WTC11 (cell line): ENCODE measurements around the gene DCXR. TPM values are rescaled to one million over a fixed set of nuclear protein-coding genes. Genes with fewer than 3 reads are reported as not detected.

Experiments
- ATAC-seq: fragments of 200-7000 bp; cut with Tn5 transposase; 2 replicates; pipeline ENCODE4 v1.10.0; 2021; ENCODE audit warnings: mild to moderate bottlenecking, moderate library complexity
- CTCF ChIA-PET: fragments of 300-600 bp; sonication (Branson Sonifier 250); formaldehyde crosslinking; loops from one replicate; lab custom pipeline; 2021; ENCODE audit warnings: antibody characterized with exemption; lab: Charles Lee
- POLR2A ChIA-PET: fragments of 350-600 bp; sonication (Branson Sonifier 250); formaldehyde crosslinking; loops from one replicate; lab custom pipeline; 2021; ENCODE audit warnings: antibody characterized with exemption; lab: Charles Lee
- DNase-seq: peaks from one replicate; pipeline ENCODE4 v3.0.0; 2021; ENCODE audit warnings: low spot score
- H3K27ac Mint-ChIP-seq: 2 replicates; pipeline ENCODE4 v1.8.0; 2021; ENCODE audit warnings: mixed read lengths
- H3K27me3 Mint-ChIP-seq: 2 replicates; pipeline ENCODE4 v1.8.0; 2021; ENCODE audit warnings: low read depth, mild to moderate bottlenecking, moderate library complexity, mixed read lengths
- H3K36me3 Mint-ChIP-seq: 2 replicates; pipeline ENCODE4 v1.8.0; 2021; ENCODE audit warnings: mixed read lengths
- H3K4me1 Mint-ChIP-seq: 2 replicates; pipeline ENCODE4 v1.8.0; 2022; ENCODE audit warnings: mixed read lengths
- H3K4me3 Mint-ChIP-seq: 2 replicates; pipeline ENCODE4 v1.8.0; 2021; ENCODE audit warnings: mild to moderate bottlenecking, moderate library complexity, mixed read lengths
- H3K9me3 Mint-ChIP-seq: 2 replicates; pipeline ENCODE4 v1.8.0; 2021; ENCODE audit warnings: mixed read lengths
- AFF4 ChIP-seq: sonication (generic); formaldehyde crosslinking; IDR thresholded peaks from 2 replicates; pipeline ENCODE4 v1.8.1; 2023; ENCODE audit warnings: mild to moderate bottlenecking, missing genetic modification reagents, borderline replicate concordance
- CBFB ChIP-seq: sonication (generic); formaldehyde crosslinking; IDR thresholded peaks from 2 replicates; pipeline ENCODE4 v1.8.1; 2022; ENCODE audit warnings: mild to moderate bottlenecking, low read depth, missing genetic modification reagents
- MYBL2 ChIP-seq: sonication (generic); formaldehyde crosslinking; IDR thresholded peaks from 2 replicates; pipeline ENCODE4 v1.8.1; 2023; ENCODE audit warnings: mild to moderate bottlenecking, moderate library complexity, missing genetic modification reagents
- NFYB ChIP-seq: sonication (generic); formaldehyde crosslinking; conservative IDR thresholded peaks from 2 replicates; pipeline ENCODE4 v1.8.0; 2022; ENCODE audit warnings: low read depth, missing genetic modification reagents
- NR1H2 ChIP-seq: sonication (generic); formaldehyde crosslinking; IDR thresholded peaks from 2 replicates; pipeline ENCODE4 v1.9.0; 2021; ENCODE audit warnings: mild to moderate bottlenecking, moderate library complexity, missing genetic modification reagents
- PREB ChIP-seq: sonication (generic); formaldehyde crosslinking; IDR thresholded peaks from 2 replicates; pipeline ENCODE4 v1.8.1; 2022; ENCODE audit warnings: mild to moderate bottlenecking, missing genetic modification reagents, moderate library complexity, borderline replicate concordance
- SMAD3 ChIP-seq: sonication (generic); formaldehyde crosslinking; IDR thresholded peaks from 2 replicates; pipeline ENCODE4 v1.8.0; 2022; ENCODE audit warnings: missing genetic modification reagents, mild to moderate bottlenecking, borderline replicate concordance
- SMAD4 ChIP-seq: sonication (generic); formaldehyde crosslinking; IDR thresholded peaks from 2 replicates; pipeline ENCODE4 v1.8.0; 2022; ENCODE audit warnings: mild to moderate bottlenecking, missing genetic modification reagents
- ZNF138 ChIP-seq: sonication (generic); formaldehyde crosslinking; conservative IDR thresholded peaks from 2 replicates; pipeline ENCODE4 v1.8.1; 2022; ENCODE audit warnings: mild to moderate bottlenecking, moderate library complexity, missing genetic modification reagents
- total RNA-seq: library from RNA; stranded (reverse); gene quantifications from 3 replicates; pipeline ENCODE4 v1.2.3, GENCODE V29; 2021
- TF ChIP-seq, protein P1 (sequence below): sonication (generic); formaldehyde crosslinking; IDR thresholded peaks from 2 replicates; pipeline ENCODE4 v1.8.1; 2023; ENCODE audit warnings: mild to moderate bottlenecking, moderate library complexity, missing genetic modification reagents
- TF ChIP-seq, protein P2 (sequence below): sonication (generic); formaldehyde crosslinking; IDR thresholded peaks from 2 replicates; pipeline ENCODE4 v1.8.1; 2022; ENCODE audit warnings: mild to moderate bottlenecking, moderate library complexity, missing genetic modification reagents

DCXR gene
- total RNA-seq, 1 experiment from 2014 or later = 130 TPM

DNA sequence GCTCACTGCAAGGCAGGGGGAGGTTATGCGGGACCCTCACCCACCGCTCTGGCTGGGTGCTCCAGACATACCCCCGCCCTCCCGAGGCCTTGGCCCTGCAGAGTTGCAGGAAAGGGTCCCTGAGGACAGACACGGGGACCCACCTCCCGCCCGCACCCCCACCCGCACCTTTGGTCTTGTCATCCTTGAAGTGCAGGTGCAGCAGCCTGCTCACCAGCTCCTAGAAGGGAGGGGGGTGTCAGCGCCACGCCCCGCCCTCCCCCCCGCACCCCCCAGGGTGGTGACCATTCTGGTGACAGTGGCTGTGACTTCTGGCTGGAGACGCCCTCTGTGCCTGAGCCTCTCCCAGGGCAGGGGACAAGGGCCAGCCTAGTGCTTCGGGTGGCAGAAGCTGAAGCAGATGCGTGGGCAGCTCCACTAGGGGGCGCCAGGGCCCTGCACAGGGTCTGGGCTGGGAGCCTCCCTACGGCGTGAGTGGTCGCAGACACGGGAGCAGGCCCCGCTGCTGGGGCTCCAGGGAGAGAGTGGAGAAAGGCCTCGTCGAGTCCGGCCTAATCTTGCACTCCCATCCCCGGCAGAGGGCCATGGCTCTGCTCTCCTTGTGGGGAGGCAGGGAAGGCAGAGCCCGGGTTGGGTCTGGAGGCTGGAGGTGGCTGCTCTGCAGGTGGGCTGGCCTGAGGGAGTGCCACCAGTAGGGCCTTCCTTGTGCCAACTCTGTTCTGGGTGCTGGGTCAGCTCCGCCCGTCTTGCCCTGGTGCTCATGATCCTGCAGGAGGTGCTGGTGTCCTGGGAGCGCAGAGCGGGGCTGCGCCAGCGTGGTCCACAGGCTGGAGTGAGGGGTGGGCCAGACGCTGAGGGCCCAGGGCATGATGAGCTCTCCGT lies 17.6 kb downstream of the DCXR start (continued):
- TF ChIP-seq, protein P1, sequence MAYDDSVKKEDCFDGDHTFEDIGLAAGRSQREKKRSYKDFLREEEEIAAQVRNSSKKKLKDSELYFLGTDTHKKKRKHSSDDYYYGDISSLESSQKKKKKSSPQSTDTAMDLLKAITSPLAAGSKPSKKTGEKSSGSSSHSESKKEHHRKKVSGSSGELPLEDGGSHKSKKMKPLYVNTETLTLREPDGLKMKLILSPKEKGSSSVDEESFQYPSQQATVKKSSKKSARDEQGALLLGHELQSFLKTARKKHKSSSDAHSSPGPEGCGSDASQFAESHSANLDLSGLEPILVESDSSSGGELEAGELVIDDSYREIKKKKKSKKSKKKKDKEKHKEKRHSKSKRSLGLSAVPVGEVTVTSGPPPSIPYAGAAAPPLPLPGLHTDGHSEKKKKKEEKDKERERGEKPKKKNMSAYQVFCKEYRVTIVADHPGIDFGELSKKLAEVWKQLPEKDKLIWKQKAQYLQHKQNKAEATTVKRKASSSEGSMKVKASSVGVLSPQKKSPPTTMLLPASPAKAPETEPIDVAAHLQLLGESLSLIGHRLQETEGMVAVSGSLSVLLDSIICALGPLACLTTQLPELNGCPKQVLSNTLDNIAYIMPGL (CRISPR knock-in tag) = no peak

DNA sequence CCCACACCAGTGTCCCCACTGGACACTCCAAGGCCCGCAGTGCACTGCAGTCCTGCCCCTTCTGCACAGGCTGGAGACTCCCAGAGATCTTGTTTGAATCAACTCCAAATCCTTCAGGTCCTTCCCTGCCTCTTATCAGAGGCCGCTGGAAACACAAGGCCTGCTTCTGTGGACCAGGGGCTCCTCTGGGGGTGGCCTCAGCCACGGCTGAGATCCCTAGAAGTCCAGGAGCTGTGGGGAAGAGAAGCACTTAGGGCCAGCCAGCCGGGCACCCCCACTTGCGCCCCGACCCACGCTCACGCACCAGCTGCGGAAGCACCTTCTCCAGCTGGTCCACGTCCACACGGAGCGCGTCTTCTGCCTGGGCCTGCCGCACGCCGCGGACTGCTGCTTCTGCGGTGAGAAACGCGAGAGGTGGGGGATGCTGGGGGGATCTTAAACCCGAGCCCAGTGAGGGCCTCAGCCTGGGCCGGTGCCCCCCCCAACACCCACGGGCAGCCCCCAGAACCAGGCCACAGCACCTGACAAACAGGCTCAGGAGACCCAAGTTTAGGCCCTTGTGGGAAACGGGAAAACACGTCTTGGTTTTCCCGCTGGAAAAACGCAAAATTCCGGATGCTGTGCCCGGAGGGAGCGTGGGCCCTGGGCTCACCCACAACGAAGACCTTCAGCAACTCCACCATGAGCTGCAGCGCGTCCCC lies 18.4 kb downstream of the DCXR start:
- no peak for DNase-seq
- CTCF ChIA-PET = interaction anchor here (0.6 to 8.8 kb wide), 47 partner anchors 10 to 315 kb away, joined by 3 to 119 read pairs (median 4); partner anchors contain the start of genes DCXR, MAFG, MRPL12 and NOTUM
- Mint-ChIP-seq H3K27me3 (no peaks in the 10 kb centered on the region), H3K4me3 (no peak overlapping the region), H3K27ac (no peak overlapping the region), H3K9me3 (no peaks in the 10 kb centered on the region), H3K36me3 (no peaks in the 10 kb centered on the region; the same call in 1 of the 2 replicates), H3K4me1 (peaks cover 9% of the 10 kb centered on the region)
- TF ChIP-seq SMAD4 (CRISPR knock-in tag) (no peak), ZNF138 (CRISPR knock-in tag) (no peak), CBFB (CRISPR knock-in tag) (no peak), AFF4 (CRISPR knock-in tag) (no peak), NR1H2 (CRISPR knock-in tag) (no peak), NFYB (CRISPR knock-in tag) (no peak), SMAD3 (CRISPR knock-in tag) (no peak), PREB (CRISPR knock-in tag) (no peak), MYBL2 (CRISPR knock-in tag) (no peak)
- TF ChIP-seq, protein P2, sequence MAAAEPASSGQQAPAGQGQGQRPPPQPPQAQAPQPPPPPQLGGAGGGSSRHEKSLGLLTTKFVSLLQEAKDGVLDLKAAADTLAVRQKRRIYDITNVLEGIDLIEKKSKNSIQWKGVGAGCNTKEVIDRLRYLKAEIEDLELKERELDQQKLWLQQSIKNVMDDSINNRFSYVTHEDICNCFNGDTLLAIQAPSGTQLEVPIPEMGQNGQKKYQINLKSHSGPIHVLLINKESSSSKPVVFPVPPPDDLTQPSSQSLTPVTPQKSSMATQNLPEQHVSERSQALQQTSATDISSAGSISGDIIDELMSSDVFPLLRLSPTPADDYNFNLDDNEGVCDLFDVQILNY (CRISPR knock-in tag) = no peak
- ATAC-seq = no peak
- POLR2A ChIA-PET = interaction anchor here (0.5 to 1.7 kb wide), 2 partner anchors 12 to 19 kb away, joined by 3 to 5 read pairs; partner anchors contain the start of genes DCXR and RAC3
